Measurements from ENCODE around the gene OR8B3.
A peak's percentile ranks its signal among the peaks of the same experiment; 100 is the strongest.
"Not testable (repeated sequence)": the region's sequence is repeated elsewhere in the genome, so short reads cannot be mapped to it uniquely, and the experiment has no call there.

OR8B3 gene

GRCh38 chr11:124415356-124415923, 16.6 kb upstream of the OR8B3 start:
- TF ChIP-seq, protein P1, sequence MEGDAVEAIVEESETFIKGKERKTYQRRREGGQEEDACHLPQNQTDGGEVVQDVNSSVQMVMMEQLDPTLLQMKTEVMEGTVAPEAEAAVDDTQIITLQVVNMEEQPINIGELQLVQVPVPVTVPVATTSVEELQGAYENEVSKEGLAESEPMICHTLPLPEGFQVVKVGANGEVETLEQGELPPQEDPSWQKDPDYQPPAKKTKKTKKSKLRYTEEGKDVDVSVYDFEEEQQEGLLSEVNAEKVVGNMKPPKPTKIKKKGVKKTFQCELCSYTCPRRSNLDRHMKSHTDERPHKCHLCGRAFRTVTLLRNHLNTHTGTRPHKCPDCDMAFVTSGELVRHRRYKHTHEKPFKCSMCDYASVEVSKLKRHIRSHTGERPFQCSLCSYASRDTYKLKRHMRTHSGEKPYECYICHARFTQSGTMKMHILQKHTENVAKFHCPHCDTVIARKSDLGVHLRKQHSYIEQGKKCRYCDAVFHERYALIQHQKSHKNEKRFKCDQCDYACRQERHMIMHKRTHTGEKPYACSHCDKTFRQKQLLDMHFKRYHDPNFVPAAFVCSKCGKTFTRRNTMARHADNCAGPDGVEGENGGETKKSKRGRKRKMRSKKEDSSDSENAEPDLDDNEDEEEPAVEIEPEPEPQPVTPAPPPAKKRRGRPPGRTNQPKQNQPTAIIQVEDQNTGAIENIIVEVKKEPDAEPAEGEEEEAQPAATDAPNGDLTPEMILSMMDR (IDR thresholded peaks at IDR 0.05; ENCODE audit: insufficient read depth, low read length, missing control alignments), result peak; percentile 51
- ChIA-PET POLR2A (no interaction called here), CTCF (interaction anchor here (0.6 to 7.3 kb wide), 23 partner anchors 10 to 766 kb away, joined by 3 to 142 read pairs (median 4); no protein-coding TSS in a partner anchor)
- peak; percentile 19 for DNase-seq (ENCODE audit: low read depth, low spot score)
- no peak overlapping the region for H3K4me3 ChIP-seq (ENCODE audit: low read depth, low read length)

GRCh38 chr11:124409906-124410305, 11.1 kb upstream of the OR8B3 start:
- CTCF ChIA-PET, result interaction anchor here (1.1 to 1.2 kb wide), 2 partner anchors 11 to 16 kb away, joined by 3 read pairs; no protein-coding TSS in a partner anchor
- TF ChIP-seq, protein P1 (IDR thresholded peaks at IDR 0.05; ENCODE audit: insufficient read depth, low read length, missing control alignments), result no peak

DNA sequence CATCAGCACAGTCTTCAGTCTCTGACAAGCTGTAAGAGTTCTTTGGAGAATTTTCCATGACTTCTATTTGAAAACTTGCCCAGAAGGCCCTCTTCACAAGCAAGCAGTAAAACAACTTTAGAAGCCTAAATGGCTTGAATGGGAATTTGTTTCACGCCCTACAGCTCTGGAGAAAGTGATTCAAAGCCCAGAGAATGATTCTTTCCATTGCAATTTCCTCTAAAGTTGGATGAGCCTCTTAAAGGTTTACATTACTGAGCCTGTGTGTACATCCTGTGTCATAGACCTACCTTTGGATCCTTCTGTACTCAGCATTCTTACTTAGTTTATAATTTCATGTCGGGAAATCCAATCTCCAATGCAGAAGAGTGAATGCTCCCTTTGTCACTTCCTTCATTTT, 6.8 kb upstream of the OR8B3 start:
- ChIA-PET CTCF (interaction anchor here (1.6 kb wide), 1 partner anchor 10 kb away, joined by 9 read pairs; no protein-coding TSS in a partner anchor), POLR2A (no interaction called here)
- TF ChIP-seq, protein P1 (IDR thresholded peaks at IDR 0.05; ENCODE audit: insufficient read depth, low read length, missing control alignments), result no peak
- no peak overlapping the region for H3K4me3 ChIP-seq (ENCODE audit: low read depth, low read length)
- no peak for DNase-seq (ENCODE audit: low read depth, low spot score)

More at GRCh38 chr11:124409906-124410305, 11.1 kb upstream of the OR8B3 start:
- no peak overlapping the region for H3K4me3 ChIP-seq (ENCODE audit: low read depth, low read length)
- no peak for DNase-seq (ENCODE audit: low read depth, low spot score)
- POLR2A ChIA-PET, result no interaction called here

DNA sequence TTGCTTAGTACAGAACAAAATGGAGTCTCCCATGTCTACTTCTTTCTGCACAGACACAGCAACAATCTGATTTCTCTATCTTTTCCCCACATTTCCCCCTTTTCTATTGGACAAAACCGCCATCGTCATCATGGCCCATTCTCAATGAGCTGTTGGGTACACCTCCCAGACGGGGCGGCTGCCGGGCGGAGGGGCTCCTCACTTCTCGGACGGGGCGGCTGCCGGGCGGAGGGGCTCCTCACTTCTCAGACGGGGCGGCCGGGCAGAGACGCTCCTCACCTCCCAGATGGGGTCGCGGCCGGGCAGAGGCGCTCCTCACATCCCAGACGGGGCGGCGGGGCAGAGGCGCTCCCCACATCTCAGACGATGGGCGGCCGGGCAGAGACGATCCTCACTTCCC, 4.4 kb upstream of the OR8B3 start:
- CTCF ChIA-PET, result interaction anchor here (0.7 to 3.6 kb wide), 7 partner anchors 12 to 214 kb away, joined by 3 to 23 read pairs (median 14); no protein-coding TSS in a partner anchor
- DNase-seq (ENCODE audit: low read depth, low spot score); POLR2A ChIA-PET; H3K4me3 ChIP-seq (ENCODE audit: low read depth, low read length): not testable (repeated sequence)

DNA sequence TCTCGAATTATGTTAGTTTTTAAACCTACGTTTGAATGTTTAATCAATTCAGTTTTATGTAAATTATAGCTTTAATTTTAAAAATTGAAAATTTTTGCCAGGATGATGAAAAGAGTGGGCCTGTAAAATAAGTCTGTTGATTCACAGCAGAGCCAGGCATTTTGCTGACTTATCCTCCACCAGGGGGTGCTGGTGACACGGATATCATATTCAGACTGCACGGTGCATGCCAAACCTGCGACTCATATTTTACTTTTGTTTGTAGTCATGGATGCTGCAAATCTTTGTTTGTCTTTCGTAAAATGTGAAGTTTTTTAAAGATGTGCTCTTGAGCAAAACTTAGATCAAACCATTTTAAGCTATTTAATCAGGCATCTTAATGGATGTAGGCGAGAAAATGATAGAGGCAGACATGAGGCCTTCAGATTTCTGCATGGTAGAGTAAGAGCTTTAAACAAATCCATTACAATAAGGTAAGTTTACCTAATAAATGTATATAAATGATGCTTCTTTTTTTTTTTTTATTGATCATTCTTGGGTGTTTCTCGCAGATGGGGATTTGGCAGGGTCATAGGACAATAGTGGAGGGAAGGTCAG, 3.6 kb upstream of the OR8B3 start:
- peak; percentile 62 for DNase-seq (ENCODE audit: low read depth, low spot score)
- POLR2A ChIA-PET, result interaction anchor here (0.7 kb wide), 1 partner anchor 350 kb away, joined by 3 read pairs; no protein-coding TSS in a partner anchor
- TF ChIP-seq, protein P1 (IDR thresholded peaks at IDR 0.05; ENCODE audit: insufficient read depth, low read length, missing control alignments), result peak; percentile 78
- CTCF ChIA-PET, result interaction anchor here (0.6 to 3.6 kb wide), 37 partner anchors 8 to 469 kb away, joined by 3 to 23 read pairs (median 4); no protein-coding TSS in a partner anchor
- H3K4me3 ChIP-seq (ENCODE audit: low read depth, low read length), result no peak overlapping the region

DNA sequence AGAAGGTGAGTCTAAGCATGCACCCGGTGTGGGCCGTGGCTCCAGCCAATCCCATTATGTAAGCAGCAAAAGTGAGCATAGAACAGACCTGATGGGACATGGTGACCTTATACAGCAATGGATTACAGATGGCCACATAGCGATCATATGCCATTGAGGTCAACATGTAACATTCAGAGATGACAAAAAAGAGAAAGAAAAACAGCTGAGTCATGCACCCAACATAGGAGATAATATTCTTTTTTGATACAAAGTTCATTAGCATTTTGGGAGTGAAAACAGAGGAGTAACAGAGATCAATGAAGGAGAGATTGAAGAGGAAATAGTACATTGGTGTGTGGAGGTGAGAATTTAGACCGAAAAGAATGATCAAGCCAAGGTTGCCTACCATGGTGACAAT, 2.0 kb downstream of the OR8B3 start:
- DNase-seq (ENCODE audit: low read depth, low spot score); POLR2A ChIA-PET; CTCF ChIA-PET; H3K4me3 ChIP-seq (ENCODE audit: low read depth, low read length): not testable (repeated sequence)

GRCh38 chr11:124394408-124394807, 4.4 kb downstream of the OR8B3 start:
- H3K4me3 ChIP-seq (ENCODE audit: low read depth, low read length), result no peak overlapping the region
- ChIA-PET POLR2A (no interaction called here), CTCF (interaction anchor here (0.7 to 1.3 kb wide), 2 partner anchors 8 to 15 kb away, joined by 3 to 4 read pairs; no protein-coding TSS in a partner anchor)
- TF ChIP-seq, protein P1 (IDR thresholded peaks at IDR 0.05; ENCODE audit: insufficient read depth, low read length, missing control alignments), result no peak
- DNase-seq (ENCODE audit: low read depth, low spot score), result no peak
